Stimulated activated CD8-positive, alpha-beta memory T cell treated with anti-CD3 and anti-CD28 coated beads, Interleukin-15, amount 100 ng/mL, for 4 hours (primary cell): ENCODE data around the gene CNPY3.
"Not testable (repeated sequence)": the region's sequence is repeated elsewhere in the genome, so short reads cannot be mapped to it uniquely, and the experiment has no call there.

Experiments
- DNase-seq, 2 donors: peaks; one replicate each; pipeline ENCODE4 v3.0.0-alpha.2; 2020; ENCODE audit warnings: low read depth in 2 of 2

CNPY3 gene

DNA sequence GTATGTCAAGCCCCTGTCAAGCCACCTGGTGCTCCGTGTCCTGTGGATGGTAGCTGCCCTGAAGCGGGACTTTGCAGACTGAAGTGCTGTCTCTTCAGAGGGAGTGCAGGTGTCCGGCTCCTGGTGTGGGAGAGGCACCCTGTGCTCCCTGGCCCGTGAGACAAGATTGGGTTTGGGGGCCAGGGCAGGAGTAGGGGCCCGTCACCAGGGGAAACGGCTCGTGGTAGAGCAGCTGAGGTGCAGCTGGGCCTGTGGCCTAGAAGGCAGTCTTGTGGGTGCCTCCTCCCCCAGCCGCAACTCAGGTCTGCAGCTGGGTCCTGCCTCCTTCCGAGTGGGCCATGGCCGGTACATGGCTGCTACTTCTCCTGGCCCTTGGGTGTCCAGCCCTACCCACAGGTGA, 13.5 kb upstream of the CNPY3 start, which contains the start of gene PTCRA:
Gene PTCRA (plus strand): TSS at position 322 of the 400 bp plus-strand sequence. CDS start 17 bp downstream, at position 339.
- no peak for DNase-seq

DNA sequence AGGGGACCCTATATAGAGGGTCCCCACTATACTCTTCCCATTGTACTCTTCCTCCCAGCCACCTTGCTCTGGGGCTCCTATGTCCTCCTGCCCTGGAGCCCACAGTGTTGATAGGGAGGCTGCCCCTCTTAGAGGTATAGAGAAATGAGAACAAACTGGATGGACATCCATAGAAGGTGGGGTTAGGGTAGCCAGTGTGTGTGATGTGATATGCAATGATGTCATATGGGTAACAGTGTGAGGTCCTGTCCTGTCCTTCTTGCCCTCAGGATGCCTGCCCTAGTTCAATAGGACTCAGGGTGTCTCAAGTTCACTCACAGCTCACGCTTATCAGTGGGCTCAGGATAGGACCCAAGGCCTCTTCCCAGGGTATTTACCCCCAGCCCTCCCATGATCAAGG, 13.0 kb upstream of the CNPY3 start:
- DNase-seq: no peak

DNA sequence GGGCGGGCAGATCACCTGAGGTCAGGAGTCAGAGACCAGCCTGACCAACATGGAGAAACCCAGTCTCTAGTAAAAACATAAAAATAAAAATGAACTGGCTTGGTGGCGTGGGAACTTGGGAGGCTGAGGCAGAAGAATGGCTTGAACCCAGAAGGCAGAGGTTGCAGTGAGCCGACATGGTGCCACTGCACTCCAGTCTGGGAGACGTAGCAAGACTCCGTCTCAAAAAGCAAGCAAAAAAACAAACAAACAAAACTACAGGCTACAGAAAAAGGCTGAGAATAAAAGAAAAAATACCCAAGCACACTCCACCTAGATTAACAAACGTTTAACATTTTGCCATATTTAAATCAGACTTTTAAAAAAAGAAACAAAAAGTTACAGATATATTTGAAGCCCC, 7.5 kb upstream of the CNPY3 start:
- DNase-seq: no peak

DNA sequence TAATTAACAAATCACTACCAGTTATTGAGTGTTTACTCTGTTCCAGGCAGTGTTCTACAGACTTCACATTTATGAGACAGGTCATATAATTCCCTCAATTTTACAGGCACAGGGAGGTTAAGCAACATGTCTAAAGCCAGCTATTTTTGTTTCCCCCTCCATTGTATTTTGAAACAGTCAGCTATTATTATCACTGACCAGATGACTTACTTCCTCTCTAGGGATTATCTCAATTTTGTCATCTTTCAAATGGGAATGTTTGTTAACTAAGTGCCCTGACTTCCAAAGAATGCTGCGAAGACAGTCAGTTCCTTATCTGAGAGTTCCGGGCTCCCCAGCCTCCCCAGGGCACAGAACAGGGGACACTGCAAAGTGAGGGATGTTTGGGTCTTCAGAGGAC, 5.6 kb upstream of the CNPY3 start:
- no peak for DNase-seq

DNA sequence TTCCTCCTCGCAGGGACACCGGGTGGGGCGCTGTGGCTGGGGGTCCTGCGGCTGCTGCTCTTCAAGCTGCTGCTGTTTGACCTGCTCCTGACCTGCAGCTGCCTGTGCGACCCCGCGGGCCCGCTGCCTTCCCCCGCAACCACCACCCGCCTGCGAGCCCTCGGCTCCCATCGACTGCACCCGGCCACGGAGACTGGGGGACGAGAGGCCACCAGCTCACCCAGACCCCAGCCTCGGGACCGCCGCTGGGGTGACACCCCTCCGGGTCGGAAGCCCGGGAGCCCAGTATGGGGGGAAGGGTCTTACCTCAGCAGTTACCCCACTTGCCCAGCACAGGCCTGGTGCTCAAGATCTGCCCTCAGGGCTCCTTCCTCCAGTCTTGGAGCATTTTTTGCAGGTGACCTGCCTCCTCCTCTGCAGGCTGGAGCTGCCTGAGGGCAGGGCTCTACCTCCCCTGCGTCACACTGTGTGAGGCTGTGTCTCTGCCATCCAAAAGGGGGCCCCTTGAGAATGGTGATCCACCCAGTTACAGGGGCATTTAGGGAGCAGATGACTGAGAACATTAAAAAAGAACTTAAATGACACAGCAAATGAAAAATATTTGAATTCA, 3.9 kb upstream of the CNPY3 start:
- no peak for DNase-seq

DNA sequence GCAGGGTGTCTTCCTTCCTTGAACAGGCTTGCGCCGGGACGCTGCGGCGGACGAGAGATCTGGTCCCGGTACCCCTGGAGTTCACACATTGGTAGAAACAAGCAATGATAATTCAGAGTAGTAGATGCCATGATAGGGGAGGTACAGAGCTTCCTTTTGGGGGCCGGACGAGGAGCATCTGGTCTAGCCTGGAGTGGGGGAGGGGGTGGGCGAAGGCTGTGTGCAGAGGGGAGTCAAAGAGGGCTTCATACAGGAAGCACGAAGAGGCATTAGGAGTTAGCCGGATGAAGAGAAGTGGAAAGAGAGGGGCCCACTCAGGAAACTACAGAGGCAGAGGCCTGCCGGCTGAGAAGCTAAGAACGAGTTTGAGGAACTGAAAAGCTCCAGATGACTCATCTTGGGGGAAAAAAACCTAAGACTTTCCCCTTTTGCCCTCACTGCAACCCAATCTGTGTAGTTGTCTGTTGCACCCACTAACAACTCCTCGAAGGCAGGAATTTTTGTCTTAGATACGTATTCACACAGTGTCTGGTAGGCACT, 611 bp downstream of the CNPY3 start:
- peak; percentile 38 to 43 for DNase-seq

DNA sequence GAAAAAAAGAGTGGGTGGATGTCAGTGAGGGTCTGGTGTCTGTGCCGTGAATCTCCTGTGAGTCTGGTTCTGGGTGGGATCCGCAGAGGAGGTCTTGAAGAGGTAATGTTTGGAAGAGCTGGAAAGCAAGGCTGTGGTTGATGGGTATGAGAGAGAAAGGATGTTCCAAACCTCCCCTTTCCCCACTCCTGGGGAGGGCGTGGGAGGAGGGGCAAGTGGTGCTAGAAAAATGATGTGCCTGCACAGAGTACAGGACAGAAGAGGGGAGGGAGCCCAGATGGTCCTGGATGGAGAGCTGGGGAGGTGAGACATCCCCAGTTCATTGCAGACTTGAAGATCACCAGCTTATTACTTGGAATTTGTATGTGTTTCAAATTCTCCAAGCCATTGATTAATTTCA, 3.1 kb downstream of the CNPY3 start:
- DNase-seq: no peak

DNA sequence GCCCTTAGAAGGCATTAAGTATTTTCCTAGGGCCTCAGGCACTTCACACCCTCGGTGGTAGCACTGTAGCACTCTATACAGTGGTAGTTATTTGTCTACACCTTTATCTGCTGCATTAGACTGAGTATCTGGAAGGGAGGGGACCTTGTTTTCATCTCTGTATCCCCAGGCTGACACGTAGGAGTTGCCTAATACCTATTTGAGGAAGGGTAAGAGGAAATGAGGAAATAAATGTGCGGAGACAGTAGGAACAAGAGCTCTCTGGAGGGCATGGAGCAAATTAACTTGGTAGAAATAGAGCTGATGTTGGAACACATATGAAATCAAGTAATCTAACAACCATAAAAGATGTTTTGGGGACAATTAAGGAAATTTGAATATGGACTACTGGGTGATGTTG, 3.9 kb downstream of the CNPY3 start:
- DNase-seq: no peak

DNA sequence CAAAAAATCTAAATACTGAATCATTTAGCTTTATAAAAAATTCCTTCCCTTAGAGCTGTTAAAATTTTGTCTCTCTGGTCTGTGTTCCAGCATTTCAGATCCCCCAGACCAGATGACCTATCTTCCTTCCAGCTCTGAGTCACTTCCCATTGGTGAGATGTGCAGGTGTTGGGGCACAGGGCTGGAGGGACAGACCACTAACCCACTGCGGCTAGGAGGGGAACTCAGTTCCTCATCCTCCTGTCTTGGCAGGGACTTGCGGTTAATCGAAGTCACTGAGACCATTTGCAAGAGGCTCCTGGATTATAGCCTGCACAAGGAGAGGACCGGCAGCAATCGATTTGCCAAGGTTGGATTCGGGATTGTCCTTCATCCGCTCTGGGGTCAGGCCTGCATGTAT, 6.0 kb downstream of the CNPY3 start:
- DNase-seq: no peak

DNA sequence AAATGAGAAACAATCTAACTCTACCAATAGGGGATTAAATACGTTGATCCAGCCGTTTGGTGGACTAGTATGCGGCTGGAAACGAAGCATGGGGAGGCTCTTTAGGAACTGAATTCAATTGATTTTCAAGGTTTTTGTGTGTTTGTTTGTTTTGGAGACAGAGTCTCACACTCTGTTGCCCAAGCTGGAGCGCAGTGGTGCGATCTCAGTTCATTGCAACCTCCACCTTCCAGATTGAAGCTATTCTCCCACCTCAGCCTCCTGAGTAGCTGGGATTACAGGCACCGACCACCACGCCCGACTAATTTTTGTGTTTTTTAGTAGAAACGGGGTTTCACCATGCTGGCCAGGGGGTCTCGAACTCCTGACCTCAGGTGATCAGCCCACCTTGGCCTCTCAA, 7.1 kb downstream of the CNPY3 start:
- DNase-seq: no peak

DNA sequence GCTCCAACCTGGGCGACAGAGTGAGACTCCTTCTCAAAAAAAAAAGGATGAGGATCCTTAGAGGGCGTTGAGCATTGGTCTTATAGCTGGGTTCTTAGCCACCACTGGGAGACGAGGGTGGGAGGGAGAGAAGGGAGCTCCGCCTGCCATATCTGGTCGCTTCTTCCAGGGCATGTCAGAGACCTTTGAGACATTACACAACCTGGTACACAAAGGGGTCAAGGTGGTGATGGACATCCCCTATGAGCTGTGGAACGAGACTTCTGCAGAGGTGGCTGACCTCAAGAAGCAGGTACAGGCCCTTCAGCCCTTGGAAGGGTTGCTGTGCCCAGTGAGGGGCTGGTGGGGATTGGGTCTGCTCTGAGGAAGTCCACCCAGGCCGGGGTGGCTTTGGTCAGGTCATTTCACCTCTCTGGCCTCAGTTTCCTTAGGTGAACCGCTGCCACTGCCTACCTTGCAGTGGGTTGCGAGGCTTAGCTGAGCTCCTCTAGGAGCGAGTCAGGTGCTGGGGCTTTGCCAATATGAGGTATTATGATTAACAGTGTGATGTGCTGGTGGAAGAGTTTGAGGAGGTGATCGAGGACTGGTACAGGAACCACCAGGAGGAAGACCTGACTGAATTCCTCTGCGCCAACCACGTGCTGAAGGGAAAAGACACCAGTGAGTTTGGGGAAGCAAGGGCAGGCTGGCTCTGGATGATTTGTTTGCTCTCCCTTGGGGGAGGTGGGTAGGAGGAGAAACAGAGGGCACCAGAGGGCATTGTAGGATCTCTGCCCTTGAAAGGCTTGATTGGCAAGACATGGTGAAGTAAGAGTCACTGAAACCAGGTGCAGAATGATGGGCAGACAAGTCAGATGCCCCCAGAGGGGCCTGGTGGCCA, 8.5 kb downstream of the CNPY3 start:
- no peak for DNase-seq

DNA sequence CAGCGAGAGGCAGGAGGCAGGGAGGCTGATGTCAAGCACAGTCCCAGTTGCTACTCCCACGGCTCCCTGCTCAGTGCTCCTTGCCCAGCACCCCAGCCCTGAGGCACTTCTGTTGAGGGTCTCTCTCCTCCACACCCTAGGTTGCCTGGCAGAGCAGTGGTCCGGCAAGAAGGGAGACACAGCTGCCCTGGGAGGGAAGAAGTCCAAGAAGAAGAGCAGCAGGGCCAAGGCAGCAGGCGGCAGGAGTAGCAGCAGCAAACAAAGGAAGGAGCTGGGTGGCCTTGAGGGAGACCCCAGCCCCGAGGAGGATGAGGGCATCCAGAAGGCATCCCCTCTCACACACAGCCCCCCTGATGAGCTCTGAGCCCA, 9.1 kb downstream of the CNPY3 start:
- no peak for DNase-seq

DNA sequence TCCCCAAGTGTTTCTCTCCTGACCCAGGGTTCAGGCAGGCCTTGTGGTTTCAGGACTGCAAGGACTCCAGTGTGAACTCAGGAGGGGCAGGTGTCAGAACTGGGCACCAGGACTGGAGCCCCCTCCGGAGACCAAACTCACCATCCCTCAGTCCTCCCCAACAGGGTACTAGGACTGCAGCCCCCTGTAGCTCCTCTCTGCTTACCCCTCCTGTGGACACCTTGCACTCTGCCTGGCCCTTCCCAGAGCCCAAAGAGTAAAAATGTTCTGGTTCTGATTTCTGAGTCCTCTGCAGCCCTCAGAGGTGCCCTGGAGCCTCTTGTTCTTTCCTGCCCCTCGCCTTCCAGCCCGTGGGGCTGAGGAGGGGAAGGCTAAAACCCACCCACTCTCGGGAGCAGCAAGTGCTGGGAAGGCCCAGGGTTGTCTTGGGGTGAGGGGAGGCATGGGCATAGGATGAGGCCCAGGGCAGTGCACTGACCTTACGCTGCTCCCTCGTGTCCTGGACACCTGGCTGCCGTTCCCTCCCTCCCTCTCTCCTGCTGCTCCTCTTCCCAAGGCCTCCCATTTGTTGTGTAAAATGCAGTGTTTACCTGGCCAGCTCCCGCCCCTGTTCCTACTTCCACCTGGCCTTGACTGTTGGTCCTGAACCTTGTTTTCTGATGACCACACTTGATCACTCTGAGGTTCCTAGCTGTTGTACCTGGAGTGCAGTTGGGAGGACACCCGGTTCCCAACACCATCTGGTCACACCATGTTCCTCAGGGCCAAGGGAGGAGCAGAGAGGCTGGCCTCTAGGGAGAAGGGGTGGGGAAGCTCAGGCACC, 9.9 kb downstream of the CNPY3 start:
- DNase-seq: no peak

DNA sequence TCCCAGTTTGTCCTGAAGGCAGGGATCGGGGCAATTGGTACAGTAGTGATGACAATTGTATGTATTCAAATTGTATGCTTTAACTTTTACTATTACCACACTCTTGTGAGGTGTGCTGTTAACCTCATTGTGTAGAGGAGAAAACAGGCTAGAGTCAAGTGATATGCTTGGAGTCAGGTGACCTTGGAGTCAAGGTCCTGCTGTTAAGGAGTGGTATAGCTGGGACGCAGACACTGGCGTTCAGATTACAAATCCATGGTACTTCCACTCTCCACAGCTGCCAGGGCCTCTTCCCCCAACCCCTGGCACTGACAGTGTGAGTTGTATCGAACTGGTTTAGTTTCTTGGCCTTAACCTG, 10.5 kb downstream of the CNPY3 start:
- no peak for DNase-seq

DNA sequence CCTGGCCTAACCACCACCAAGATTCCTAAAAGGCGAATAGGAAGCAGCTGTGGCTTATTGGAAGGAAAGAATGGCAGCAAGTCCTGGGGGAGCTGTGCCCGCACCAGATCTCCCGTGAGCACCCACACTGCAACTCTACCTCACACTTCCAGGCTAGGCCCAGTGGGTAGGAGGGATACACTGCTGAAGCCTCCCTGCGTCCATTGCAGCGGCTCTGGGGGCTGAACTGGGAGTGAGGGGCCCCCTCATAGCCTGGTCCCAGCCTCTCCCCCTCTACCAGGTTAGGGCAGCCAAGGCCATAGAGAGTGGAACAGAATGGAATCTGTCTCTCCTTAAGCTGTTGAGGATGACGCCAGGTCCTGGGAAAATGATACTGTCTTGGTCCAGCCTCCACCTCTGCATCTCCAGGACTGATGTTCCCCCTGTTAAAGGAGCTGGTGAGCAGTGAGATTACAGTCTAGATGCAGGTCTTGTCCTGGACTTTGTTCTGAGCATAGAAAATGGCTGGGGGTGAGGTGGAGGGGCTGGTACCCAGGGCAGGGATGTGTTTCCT, 11.3 kb downstream of the CNPY3 start:
- DNase-seq: no peak

DNA sequence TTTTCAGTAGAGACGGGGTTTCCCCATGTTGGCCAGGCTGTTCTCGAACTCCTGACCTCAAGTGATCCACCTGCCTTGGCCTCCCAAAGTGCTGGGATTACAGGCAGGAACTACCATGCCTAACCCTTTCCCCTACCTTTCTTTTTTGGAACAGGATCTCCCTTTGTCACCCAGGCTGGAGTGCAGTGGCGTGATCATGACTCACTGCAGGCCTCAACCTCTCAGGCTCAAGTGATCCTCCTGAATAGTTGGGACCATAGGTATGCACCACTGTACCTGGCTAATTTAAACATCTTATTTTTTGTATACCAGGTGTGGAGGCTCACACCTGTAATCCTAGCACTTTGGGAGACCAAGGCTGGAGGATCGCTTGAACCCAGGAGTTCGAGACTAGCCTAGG, 12.1 kb downstream of the CNPY3 start:
- not testable (repeated sequence) for DNase-seq

DNA sequence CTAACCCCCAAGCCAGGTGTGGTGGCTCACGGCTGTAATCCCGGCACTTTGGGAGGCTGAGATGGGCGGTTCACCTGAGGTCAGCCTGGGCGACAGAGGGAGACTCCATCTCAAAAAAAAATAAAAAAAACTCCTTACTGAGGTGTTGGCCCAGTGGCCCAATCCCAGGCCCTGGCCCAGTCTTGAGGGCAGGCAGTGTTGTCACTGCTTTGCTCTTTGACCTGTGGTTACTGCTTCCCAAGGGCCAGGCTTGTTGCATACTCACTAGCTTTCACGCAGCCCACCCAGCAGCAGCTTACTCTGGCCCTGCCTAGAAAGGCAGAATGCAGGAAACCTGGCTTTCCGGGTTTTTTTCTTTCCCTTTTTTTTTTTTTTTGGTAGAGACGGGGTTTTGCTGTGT, 13.2 kb downstream of the CNPY3 start:
- no peak for DNase-seq

DNA sequence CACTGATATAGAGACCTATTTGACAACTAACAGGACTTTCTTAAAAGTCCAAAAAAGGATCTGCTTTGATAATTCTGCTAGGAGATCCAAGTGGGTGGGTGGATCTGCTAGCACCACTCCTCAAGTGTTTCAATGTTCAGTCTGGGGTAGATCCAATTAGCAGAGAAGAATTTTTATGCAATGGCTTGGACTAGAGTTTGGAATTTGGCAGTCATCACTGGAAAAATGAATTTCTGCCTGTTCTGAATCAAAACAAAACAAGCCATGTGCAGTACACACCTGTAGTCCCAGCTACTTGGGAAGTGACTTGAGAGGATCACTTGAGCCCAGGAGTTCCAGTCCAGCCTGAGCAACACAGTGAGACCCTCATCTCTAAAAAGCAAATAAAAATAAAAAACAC, 18.7 kb downstream of the CNPY3 start:
- DNase-seq: no peak

DNA sequence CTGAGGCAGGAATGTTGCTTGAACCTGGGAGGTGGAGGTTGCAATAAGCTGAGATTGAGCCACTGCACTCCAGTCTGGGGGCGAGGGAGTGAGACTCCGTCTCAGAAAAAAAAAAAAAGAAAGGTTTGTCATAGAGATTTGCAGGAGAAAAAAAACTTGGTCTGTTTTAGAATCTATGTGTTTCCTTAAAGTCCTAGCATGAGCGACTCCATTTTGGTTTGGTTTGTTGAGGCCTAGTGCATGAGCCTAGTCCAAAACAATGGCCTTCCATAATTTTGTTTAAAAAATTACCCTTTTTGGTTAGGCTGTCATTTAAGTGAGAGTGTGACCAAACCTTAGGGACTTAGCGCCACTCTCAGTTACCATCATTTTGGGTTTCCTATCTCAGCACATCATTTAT, 23.1 kb downstream of the CNPY3 start:
- DNase-seq: no peak

DNA sequence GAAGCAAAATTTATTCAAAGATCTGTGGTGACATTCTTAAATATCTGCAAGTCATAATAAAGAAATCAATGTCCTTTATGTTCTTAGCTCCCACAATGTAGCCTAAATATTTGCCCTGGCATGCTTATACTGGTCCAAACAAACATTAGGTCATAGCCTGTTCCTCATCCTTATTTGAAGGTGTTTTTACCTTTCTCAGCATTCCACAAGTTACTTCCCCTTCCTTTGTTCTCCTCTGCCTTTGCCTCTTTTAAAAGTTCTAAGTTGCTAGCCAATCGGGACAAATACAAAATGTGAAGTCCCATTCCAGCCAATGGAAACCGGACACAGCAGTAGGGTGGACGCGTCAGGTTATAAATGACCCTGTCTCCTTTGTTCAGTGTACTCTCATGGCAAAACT, 25.1 kb downstream of the CNPY3 start:
- not testable (repeated sequence) for DNase-seq

DNA sequence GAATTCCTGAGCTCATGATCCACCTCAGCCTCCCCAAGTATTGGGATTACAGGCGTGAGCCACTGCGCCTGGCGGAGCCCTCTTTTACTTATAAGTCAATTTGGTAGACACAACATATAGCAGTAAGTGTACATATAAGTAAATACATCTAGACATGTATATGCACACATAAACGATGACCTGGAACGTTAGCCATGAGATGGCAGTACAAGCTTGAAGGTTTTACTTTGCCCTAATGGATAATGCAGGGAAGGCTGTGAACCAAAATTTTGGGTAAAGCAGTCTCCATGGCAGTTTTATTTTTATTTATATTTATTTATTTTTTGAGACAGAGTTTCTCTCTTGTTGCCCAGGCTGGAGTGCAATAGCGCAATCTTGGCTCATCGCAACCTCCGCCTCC, 28.8 kb downstream of the CNPY3 start:
- no peak for DNase-seq

DNA sequence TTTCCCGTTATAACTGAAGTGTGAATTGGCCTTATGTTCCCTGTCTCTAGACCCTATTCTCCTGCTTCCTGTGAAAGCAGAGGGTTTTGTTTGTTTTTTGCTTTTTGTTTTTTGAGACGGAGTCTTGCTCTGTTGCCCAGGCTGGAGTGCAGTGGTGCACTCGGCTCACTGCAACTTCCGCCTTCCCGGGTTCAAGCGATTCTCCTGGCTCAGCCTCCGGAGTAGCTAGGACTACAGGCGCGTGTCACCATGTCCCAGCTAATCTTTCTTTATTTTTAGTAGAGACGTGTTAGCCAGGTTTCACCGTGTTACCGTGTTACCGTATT, 30.6 kb downstream of the CNPY3 start:
- no peak for DNase-seq
